Natural killer cell (primary cell): ENCODE results near the gene TMEM273. TPM values are rescaled to one million over a fixed set of nuclear protein-coding genes. Genes with fewer than 3 reads are reported as not detected.

ENCODE experiments used
- ATAC-seq, 3 donors: fragments of 150-1000 bp in 2 of 3; fragments of 200-7000 bp in 1 of 3; cut with Tn5 transposase; 1 replicate in 1 of 3; 2 replicates in 2 of 3; pipeline ENCODE4 v1.10.0; 2021; ENCODE audit warnings: mild to moderate bottlenecking in 2 of 3, moderate library complexity in 2 of 3
- DNase-seq, 2 donors: peaks; one replicate each; pipeline versions ENCODE4 v3.0.0 to v3.0.0-alpha.2; 2013 to 2021; ENCODE audit warnings: mixed read lengths in 1 of 2
- H3K27ac ChIP-seq: one replicate; pipeline ENCODE4 v1.5.1; 2013; ENCODE audit warnings: mild to moderate bottlenecking, low read length
- H3K27me3 ChIP-seq: one replicate; pipeline ENCODE4 v1.6.1; 2013; ENCODE audit warnings: low read length; ENCODE audit not compliant: control insufficient read depth, insufficient read depth
- H3K36me3 ChIP-seq: one replicate; pipeline ENCODE4 v1.6.1; 2013; ENCODE audit warnings: low read length; ENCODE audit not compliant: control insufficient read depth, insufficient read depth
- H3K4me1 ChIP-seq: one replicate; pipeline ENCODE4 v1.6.1; 2013; ENCODE audit warnings: low read length; ENCODE audit not compliant: control insufficient read depth, insufficient read depth
- H3K4me3 ChIP-seq: one replicate; pipeline ENCODE4 v1.5.1; 2013; ENCODE audit warnings: low read length
- H3K9me3 ChIP-seq: one replicate; pipeline ENCODE4 v1.6.1; 2013; ENCODE audit warnings: low read length; ENCODE audit not compliant: control insufficient read depth, insufficient read depth
- H3K27ac Mint-ChIP-seq, 2 donors: one replicate each; pipeline ENCODE4 v1.8.0; 2022; ENCODE audit warnings: mild to moderate bottlenecking in 2 of 2, mixed read lengths in 2 of 2, moderate library complexity in 1 of 2
- H3K27me3 Mint-ChIP-seq, 2 donors: one replicate each; pipeline ENCODE4 v1.8.0; 2022; ENCODE audit warnings: low read depth in 2 of 2, mixed read lengths in 2 of 2
- H3K36me3 Mint-ChIP-seq: one replicate; pipeline ENCODE4 v1.8.0; 2022; ENCODE audit warnings: mixed read lengths
- H3K4me1 Mint-ChIP-seq, 2 donors: one replicate each; pipeline ENCODE4 v1.8.0; 2022; ENCODE audit warnings: mixed read lengths in 2 of 2
- H3K4me3 Mint-ChIP-seq: one replicate; pipeline ENCODE4 v1.8.0; 2022; ENCODE audit warnings: mild to moderate bottlenecking, moderate library complexity, mixed read lengths
- H3K9me3 Mint-ChIP-seq, 2 donors: one replicate each; pipeline ENCODE4 v1.8.0; 2022; ENCODE audit warnings: mixed read lengths in 2 of 2
- WGBS: methylation state at CpG from one replicate; pipeline ENCODE4 v1.1.7; 2013; ENCODE audit warnings: missing lambda C conversion rate; ENCODE audit not compliant: insufficient coverage; 5-methylcytosine and 5-hydroxymethylcytosine counted together
- intact Hi-C: fragments of 100-400 bp; cut with micrococcal nuclease; formaldehyde crosslinking; loops from one replicate; pipeline ENCODE4 v1.14.2; 2022
- total RNA-seq, 4 donors: library from RNA; stranded (reverse); fragments of 120-200 nt in 1 of 4; gene quantifications; one replicate each; pipeline versions ENCODE4 v1.2.3 to v1.2.4, GENCODE V29; 2013 to 2022
- TF ChIP-seq, protein P1 (sequence below): fragments of 200-600 bp; IDR thresholded peaks from one replicate; pipeline ENCODE4 v1.8.0; 2022; ENCODE audit warnings: antibody characterized with exemption

Gene TMEM273
- total RNA-seq, 3 donors from 2014 or later (not counting 1 experiment from before 2014, with no cell fraction given) = 11.6 to 46.3 (median 29.4) TPM

DNA sequence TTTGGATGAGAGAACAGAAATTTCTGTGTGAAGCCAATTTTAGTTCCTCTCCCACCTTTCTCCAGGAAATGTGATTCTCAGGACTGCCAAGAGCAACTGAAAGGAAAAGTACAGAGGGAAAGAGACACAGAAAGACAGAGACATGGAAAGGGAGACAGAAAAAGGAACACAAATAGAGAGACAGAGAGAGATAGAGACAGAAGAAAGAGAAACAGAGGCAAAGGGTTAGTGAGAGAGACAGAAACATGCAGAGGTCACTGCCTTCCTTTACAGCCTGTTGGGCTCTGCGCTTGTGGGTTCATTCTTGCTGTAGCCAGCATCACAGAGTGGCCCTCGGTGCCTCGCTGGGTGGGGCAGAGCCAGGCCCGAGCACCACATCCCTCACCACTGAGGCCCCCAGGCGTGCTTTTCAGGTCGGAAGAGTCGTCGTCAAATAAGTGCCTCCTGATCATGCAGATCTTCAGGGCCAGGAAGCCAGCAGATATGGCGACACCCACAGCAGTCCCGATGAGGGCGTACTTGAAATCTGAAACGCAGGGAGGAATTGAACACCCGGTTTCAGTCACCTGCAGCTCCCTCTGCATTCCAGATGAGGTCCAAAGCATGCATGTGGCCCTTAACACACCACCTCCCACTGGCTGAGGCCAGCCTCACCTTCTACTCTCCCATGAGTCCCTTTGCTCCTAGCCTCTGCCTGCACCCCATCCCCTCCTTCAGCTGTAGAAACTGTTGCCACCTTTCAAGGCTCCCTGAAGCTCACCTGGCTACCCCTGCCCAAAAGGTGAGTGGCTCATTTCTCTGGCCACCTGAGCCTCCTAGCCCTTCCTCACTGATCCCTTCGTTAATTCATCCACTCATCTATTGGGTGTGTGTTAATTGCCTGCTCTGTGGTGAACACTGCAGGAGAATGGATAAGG is 21.4 kb downstream of the TMEM273 start:
- DNase-seq (no peak), ATAC-seq (no peak)
- Histone ChIP-seq H3K27ac (no peak overlapping the region), H3K27me3 (no peaks in the 10 kb centered on the region), H3K9me3 (no peaks in the 10 kb centered on the region), H3K4me3 (no peak overlapping the region), H3K4me1 (peaks cover 24% of the 10 kb centered on the region), H3K36me3 (peaks cover 13% of the 10 kb centered on the region)
- Mint-ChIP-seq H3K27me3 (peaks cover 0 to 4% of the 10 kb centered on the region in 2 donors), H3K27ac (no peak overlapping the region), H3K4me1 (peaks cover 20 to 24% of the 10 kb centered on the region in 2 donors), H3K4me3 (no peak overlapping the region), H3K36me3 (peaks cover 7% of the 10 kb centered on the region), H3K9me3 (no peaks in the 10 kb centered on the region)
- 94% methylated on average over 13 of the region's 14 CpGs for WGBS
- intact Hi-C loops = loop anchor here (10.0 kb wide), 1 partner anchor 512 kb away; no protein-coding TSS in a partner anchor
- TF ChIP-seq, protein P1, sequence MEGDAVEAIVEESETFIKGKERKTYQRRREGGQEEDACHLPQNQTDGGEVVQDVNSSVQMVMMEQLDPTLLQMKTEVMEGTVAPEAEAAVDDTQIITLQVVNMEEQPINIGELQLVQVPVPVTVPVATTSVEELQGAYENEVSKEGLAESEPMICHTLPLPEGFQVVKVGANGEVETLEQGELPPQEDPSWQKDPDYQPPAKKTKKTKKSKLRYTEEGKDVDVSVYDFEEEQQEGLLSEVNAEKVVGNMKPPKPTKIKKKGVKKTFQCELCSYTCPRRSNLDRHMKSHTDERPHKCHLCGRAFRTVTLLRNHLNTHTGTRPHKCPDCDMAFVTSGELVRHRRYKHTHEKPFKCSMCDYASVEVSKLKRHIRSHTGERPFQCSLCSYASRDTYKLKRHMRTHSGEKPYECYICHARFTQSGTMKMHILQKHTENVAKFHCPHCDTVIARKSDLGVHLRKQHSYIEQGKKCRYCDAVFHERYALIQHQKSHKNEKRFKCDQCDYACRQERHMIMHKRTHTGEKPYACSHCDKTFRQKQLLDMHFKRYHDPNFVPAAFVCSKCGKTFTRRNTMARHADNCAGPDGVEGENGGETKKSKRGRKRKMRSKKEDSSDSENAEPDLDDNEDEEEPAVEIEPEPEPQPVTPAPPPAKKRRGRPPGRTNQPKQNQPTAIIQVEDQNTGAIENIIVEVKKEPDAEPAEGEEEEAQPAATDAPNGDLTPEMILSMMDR = no peak

DNA sequence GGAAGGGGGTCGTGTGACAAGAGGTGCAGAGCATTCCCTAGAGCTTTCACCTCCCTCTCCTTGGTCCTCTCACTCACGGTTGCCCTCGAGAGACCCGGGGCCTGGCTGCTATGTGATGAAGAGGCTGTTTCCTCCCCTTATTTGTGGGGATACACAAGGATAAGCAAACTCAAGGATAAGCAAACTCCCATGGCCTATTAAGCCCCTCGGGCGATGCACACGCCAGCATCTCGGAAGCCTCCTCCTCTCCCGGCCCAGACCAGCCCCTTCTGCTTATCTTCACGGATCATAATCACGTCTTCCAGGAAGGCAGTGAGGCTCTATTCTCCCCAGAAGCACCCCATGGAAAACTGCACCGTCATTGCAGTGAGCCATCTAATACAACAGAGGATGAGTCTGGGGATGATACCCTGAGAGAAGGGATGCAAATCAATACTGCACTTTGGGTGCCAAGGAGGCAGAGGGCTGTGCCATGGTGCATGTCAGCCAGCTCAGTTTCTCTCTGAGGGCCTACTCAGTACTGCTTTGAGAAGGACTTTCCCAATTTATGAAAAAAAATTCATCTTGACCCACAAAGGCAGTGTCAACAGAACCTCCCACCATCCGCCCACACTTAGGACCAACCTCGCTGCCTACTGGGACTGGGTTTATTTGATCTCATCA is 22.2 kb downstream of the TMEM273 start:
- DNase-seq (no peak), ATAC-seq (no peak)
- Mint-ChIP-seq H3K9me3 (no peaks in the 10 kb centered on the region), H3K4me1 (peaks cover 20 to 24% of the 10 kb centered on the region in 2 donors), H3K27ac (no peak overlapping the region), H3K27me3 (peaks cover 0 to 4% of the 10 kb centered on the region in 2 donors), H3K4me3 (no peak overlapping the region), H3K36me3 (peaks cover 7% of the 10 kb centered on the region)
- Histone ChIP-seq H3K27me3 (no peaks in the 10 kb centered on the region), H3K4me3 (no peak overlapping the region), H3K4me1 (peaks cover 16% of the 10 kb centered on the region), H3K27ac (no peak overlapping the region), H3K36me3 (peaks cover 15% of the 10 kb centered on the region), H3K9me3 (no peaks in the 10 kb centered on the region)
- intact Hi-C loops = loop anchor here (10.0 kb wide), 1 partner anchor 511 kb away; no protein-coding TSS in a partner anchor
- WGBS = 92% methylated on average over 12 of the region's 14 CpGs
- TF ChIP-seq, protein P1 = no peak

DNA sequence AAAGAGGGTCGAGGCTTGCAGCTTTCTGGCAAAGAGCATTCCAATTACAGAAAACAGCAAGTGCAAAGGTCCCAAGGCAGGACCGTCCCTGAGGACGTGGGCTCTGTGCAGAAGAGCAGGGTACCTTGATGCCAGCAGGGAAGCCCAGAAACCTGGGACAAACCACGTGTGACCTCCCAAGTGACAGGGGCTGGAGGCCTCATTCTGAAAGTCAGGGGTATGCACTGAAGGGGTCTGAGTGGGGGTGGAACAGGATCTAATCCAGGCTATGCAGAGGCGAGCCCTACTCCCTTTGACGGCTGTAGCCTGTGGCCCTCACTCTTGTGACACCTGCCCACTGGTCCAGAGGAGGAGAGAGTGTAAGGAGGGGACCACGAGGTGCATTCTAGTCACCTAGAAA is 22.9 kb downstream of the TMEM273 start:
- Histone ChIP-seq H3K27ac (no peak overlapping the region), H3K4me1 (peaks cover 9% of the 10 kb centered on the region), H3K9me3 (no peaks in the 10 kb centered on the region), H3K27me3 (no peaks in the 10 kb centered on the region), H3K36me3 (peaks cover 15% of the 10 kb centered on the region), H3K4me3 (no peak overlapping the region)
- H3K9me3 Mint-ChIP-seq = no peaks in the 10 kb centered on the region
- no peak for ATAC-seq
- no peak overlapping the region for H3K4me3 Mint-ChIP-seq
- peaks cover 18% of the 10 kb centered on the region in 2 donors for H3K4me1 Mint-ChIP-seq
- H3K27ac Mint-ChIP-seq = no peak overlapping the region
- intact Hi-C loops = loop anchor here (10.0 kb wide), 1 partner anchor 510 kb away; no protein-coding TSS in a partner anchor
- peaks cover 7% of the 10 kb centered on the region for H3K36me3 Mint-ChIP-seq
- no peak for DNase-seq
- WGBS = 83% methylated on average over 7 of the region's 7 CpGs
- peaks cover 0 to 4% of the 10 kb centered on the region in 2 donors for H3K27me3 Mint-ChIP-seq
- TF ChIP-seq, protein P1 = no peak
